ENCODE measurements around the gene PCYOX1L.

DNA sequence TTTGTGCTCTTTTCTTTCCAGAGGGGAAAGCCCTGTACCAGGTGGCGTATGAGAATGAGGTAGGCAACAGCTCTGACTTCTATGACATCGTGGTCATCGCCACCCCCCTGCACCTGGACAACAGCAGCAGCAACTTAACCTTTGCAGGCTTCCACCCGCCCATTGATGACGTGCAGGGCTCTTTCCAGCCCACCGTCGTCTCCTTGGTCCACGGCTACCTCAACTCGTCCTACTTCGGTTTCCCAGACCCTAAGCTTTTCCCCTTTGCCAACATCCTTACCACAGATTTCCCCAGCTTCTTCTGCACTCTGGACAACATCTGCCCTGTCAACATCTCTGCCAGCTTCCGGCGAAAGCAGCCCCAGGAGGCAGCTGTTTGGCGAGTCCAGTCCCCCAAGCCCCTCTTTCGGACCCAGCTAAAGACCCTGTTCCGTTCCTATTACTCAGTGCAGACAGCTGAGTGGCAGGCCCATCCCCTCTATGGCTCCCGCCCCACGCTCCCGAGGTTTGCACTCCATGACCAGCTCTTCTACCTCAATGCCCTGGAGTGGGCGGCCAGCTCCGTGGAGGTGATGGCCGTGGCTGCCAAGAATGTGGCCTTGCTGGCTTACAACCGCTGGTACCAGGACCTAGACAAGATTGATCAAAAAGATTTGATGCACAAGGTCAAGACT is 10.3 kb downstream of the PCYOX1L start:
- no peak for TF ChIP-seq POLR2AphosphoS5 (IDR thresholded peaks at IDR 0.05; ENCODE audit: low read depth, low read length)
- no peak for TF ChIP-seq SIN3A (IDR thresholded peaks at IDR 0.05; ENCODE audit: borderline replicate concordance, insufficient read depth, low read length)
- no peak for TF ChIP-seq TAF1 (IDR thresholded peaks at IDR 0.05; ENCODE audit: borderline replicate concordance, insufficient read depth, low read length)

Data from PFSK-1 (cell line).